ENCODE data around the gene SAXO2. TPM values are rescaled to one million over a fixed set of nuclear protein-coding genes. Genes with fewer than 3 reads are reported as not detected.

SAXO2 gene
- total RNA-seq, 5 donors from 2014 or later (not counting 1 experiment from before 2014, with no cell fraction given) = 0.56 to 19.6 (median 2.1) TPM

DNA sequence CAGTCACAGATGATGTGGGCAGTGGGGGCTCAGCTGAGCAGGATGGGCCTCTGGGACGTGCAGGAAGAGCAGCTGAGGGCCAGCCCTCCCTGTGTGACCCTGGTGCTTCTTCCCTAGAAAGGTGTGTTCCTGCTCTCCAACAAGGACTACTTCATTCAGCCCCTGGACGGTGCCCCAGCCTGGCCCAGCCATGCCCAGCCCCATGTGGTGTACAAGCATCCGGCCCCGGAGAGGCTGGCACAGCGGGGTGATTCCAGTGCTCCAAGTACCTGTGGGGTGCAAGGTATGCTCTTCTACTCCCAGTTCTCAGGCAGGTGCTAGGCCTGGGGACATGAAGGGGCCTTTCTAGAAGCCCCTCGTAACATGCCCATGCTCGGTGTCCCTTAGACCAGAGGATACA lies 38.3 kb downstream of the SAXO2 start:
- ATAC-seq (replicated peaks in 1 of 4) (no peak), DNase-seq (peak in 1 of 35 experiments; percentile 11)
- WGBS (ENCODE audit: insufficient coverage) = 95% methylated on average over 7 of the region's 7 CpGs
- ChIA-PET POLR2A (no interaction called here), CTCF (no interaction called here)
- Mint-ChIP-seq H3K4me1 (peaks cover 22 to 42% (median 30%) of the 10 kb centered on the region in 3 donors), H3K27me3 (no peaks in the 10 kb centered on the region), H3K36me3 (no peaks in the 10 kb centered on the region), H3K27ac (no peak overlapping the region), H3K9me3 (no peaks in the 10 kb centered on the region), H3K4me3 (no peak overlapping the region)
- Histone ChIP-seq H3K9me3 (no peaks in the 10 kb centered on the region), H3K36me3 (ENCODE audit: control insufficient read depth in 2 of 2, extremely low read depth in 1 of 2, insufficient read depth in 1 of 2, low read length in 1 of 2) (peaks cover 0 to 2% of the 10 kb centered on the region in 2 donors), H3K27me3 (replicated peaks in 1 of 2; ENCODE audit: control insufficient read depth in 2 of 2, extremely low read depth in 1 of 2, insufficient read depth in 2 of 2, low read length in 1 of 2) (peaks cover 0 to 2% of the 10 kb centered on the region in 2 experiments), H3K4me3 (ENCODE audit: control insufficient read depth in 1 of 2, extremely low read depth in 1 of 2, low read length in 1 of 2) (no peak overlapping the region), H3K4me1 (ENCODE audit: control insufficient read depth in 1 of 2, extremely low read depth in 1 of 2, insufficient read depth in 2 of 2, low read length in 2 of 2) (peaks cover 2 to 16% of the 10 kb centered on the region in 2 experiments), H3K27ac (ENCODE audit: low read length) (no peak overlapping the region)

DNA sequence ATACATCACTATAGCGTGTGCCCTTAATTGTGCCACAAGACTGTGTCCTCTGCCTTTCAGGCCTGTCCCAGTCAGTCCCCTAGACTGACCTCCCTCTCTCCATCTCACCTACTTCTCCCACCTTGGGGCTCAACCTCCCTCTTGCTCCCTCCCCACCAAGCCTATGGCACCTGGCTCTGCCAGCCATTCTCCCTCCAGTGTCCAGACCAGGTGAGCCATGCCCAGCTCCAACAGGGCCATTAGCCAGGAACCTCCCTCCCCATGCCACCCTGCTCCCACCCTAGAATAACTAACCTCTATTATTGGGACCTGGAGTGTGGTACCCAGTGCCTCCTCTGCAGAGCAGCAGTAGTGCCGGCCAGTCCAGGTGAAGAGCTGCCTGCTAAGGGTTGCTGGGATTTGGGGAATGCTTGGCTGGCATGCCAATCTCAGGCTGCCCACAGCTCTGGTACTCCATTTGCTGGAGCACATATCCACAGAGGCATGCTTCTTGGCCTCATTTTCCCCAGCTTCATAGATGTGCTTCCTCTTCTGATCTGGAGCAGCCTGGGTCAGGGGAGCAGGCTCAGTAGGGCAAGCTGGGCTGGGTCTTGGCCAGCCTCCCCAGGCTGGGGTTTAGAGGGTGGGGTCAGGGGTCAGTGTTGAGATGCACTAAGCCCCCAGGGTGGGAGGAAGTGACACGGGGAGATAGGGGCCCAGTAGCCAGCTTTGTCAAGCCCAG lies 38.8 kb downstream of the SAXO2 start:
- CTCF ChIA-PET = no interaction called here

DNA sequence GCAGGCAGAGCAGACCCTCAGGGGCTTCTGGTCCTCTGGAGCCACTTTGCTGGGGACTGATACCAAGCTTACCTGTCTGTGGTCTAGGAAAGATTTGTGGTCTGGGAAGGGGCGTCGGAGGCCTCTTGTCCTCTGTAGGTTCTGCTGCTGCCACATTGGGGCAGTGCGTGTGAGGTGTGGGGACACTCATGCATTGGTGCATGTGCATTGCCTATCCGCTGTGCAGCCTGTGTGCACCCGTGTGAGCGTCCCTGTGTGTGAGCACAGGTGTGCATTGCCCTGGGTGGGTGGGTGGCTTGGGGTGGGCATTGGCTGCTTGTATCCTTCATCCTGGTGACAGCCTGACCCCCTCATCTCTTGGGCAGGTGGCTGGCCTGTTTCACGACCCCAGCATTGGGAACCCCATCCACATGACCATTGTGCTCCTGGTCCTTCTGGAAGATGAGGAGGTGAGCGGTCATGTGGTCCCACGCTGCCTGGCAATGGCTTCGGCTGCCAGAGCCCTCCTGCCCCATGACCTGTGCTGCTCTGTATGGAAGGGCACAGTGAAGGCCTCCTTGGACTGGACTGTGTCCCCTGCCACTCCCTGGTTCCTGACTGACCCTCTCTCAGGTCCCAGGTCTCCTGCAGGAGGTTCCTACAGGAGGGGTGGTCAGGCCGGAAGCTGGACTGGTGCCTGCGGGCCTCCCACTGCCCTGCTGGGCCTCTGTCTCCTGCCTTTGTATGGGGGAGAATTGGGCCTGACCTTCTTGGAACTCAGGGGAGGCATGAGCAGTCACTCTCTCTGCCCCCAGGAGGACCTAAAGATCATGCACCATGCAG lies 41.5 kb downstream of the SAXO2 start:
- H3K27ac Mint-ChIP-seq = no peak overlapping the region
- ATAC-seq (replicated peaks in 1 of 4) (no peak), DNase-seq (no peak)
- ChIA-PET CTCF (interaction anchor here in 1 of 2 donors (0.6 kb wide), 1 partner anchor 37 kb away, joined by 3 read pairs; no protein-coding TSS in a partner anchor), POLR2A (no interaction called here)
- H3K27me3 ChIP-seq (replicated peaks in 1 of 2; ENCODE audit: control insufficient read depth in 2 of 2, extremely low read depth in 1 of 2, insufficient read depth in 2 of 2, low read length in 1 of 2) = peaks cover 0 to 2% of the 10 kb centered on the region in 2 experiments
- H3K9me3 ChIP-seq = no peaks in the 10 kb centered on the region
- no peaks in the 10 kb centered on the region for H3K27me3 Mint-ChIP-seq
- H3K4me1 ChIP-seq (ENCODE audit: control insufficient read depth in 1 of 2, extremely low read depth in 1 of 2, insufficient read depth in 2 of 2, low read length in 2 of 2) = peaks cover 0 to 4% of the 10 kb centered on the region in 2 experiments
- H3K4me3 Mint-ChIP-seq = no peak overlapping the region
- H3K4me1 Mint-ChIP-seq = peaks cover 1 to 19% (median 11%) of the 10 kb centered on the region in 3 donors
- H3K9me3 Mint-ChIP-seq = no peaks in the 10 kb centered on the region
- WGBS (ENCODE audit: insufficient coverage) = 92% methylated on average over 4 of the region's 12 CpGs
- H3K27ac ChIP-seq (ENCODE audit: low read length) = no peak overlapping the region
- no peaks in the 10 kb centered on the region for H3K36me3 Mint-ChIP-seq
- H3K36me3 ChIP-seq (ENCODE audit: control insufficient read depth in 2 of 2, extremely low read depth in 1 of 2, insufficient read depth in 1 of 2, low read length in 1 of 2) = peaks cover 0 to 6% of the 10 kb centered on the region in 2 donors
- H3K4me3 ChIP-seq (ENCODE audit: control insufficient read depth in 1 of 2, extremely low read depth in 1 of 2, low read length in 1 of 2) = no peak overlapping the region

More for the DNA sequence above, 38.8 kb downstream of the SAXO2 start:
- Histone ChIP-seq H3K4me3 (ENCODE audit: control insufficient read depth in 1 of 2, extremely low read depth in 1 of 2, low read length in 1 of 2) (no peak overlapping the region), H3K4me1 (ENCODE audit: control insufficient read depth in 1 of 2, extremely low read depth in 1 of 2, insufficient read depth in 2 of 2, low read length in 2 of 2) (peaks cover 2 to 16% of the 10 kb centered on the region in 2 experiments), H3K36me3 (ENCODE audit: control insufficient read depth in 2 of 2, extremely low read depth in 1 of 2, insufficient read depth in 1 of 2, low read length in 1 of 2) (peaks cover 0 to 2% of the 10 kb centered on the region in 2 donors), H3K9me3 (no peaks in the 10 kb centered on the region), H3K27ac (ENCODE audit: low read length) (no peak overlapping the region), H3K27me3 (replicated peaks in 1 of 2; ENCODE audit: control insufficient read depth in 2 of 2, extremely low read depth in 1 of 2, insufficient read depth in 2 of 2, low read length in 1 of 2) (peaks cover 0 to 2% of the 10 kb centered on the region in 2 experiments)
- Mint-ChIP-seq H3K36me3 (no peaks in the 10 kb centered on the region), H3K27me3 (no peaks in the 10 kb centered on the region), H3K4me3 (no peak overlapping the region), H3K4me1 (peaks cover 22 to 41% (median 30%) of the 10 kb centered on the region in 3 donors), H3K9me3 (no peaks in the 10 kb centered on the region), H3K27ac (no peak overlapping the region)
- peak in 1 of 35 experiments; percentile 0 for DNase-seq
- POLR2A ChIA-PET = no interaction called here
- ATAC-seq (replicated peaks in 1 of 4) = no peak
- WGBS (ENCODE audit: insufficient coverage) = 100% methylated on average over 1 of the region's 3 CpGs

GRCh38 chr15:82304778-82305090 lies 42.1 kb downstream of the SAXO2 start:
- ChIA-PET POLR2A (no interaction called here), CTCF (no interaction called here)
- peaks cover 0 to 2% of the 10 kb centered on the region in 2 experiments for H3K27me3 ChIP-seq (replicated peaks in 1 of 2; ENCODE audit: control insufficient read depth in 2 of 2, extremely low read depth in 1 of 2, insufficient read depth in 2 of 2, low read length in 1 of 2)
- H3K4me3 ChIP-seq (ENCODE audit: control insufficient read depth in 1 of 2, extremely low read depth in 1 of 2, low read length in 1 of 2) = no peak overlapping the region
- DNase-seq = peak in 1 of 35 experiments; percentile 6
- no peaks in the 10 kb centered on the region for H3K27me3 Mint-ChIP-seq
- H3K27ac Mint-ChIP-seq = no peak overlapping the region
- no peaks in the 10 kb centered on the region for H3K9me3 Mint-ChIP-seq
- H3K27ac ChIP-seq (ENCODE audit: low read length) = no peak overlapping the region
- no peaks in the 10 kb centered on the region for H3K36me3 Mint-ChIP-seq
- no peaks in the 10 kb centered on the region for H3K9me3 ChIP-seq
- peaks cover 0 to 4% of the 10 kb centered on the region in 2 experiments for H3K4me1 ChIP-seq (ENCODE audit: control insufficient read depth in 1 of 2, extremely low read depth in 1 of 2, insufficient read depth in 2 of 2, low read length in 2 of 2)
- no peak overlapping the region for H3K4me3 Mint-ChIP-seq
- H3K36me3 ChIP-seq (ENCODE audit: control insufficient read depth in 2 of 2, extremely low read depth in 1 of 2, insufficient read depth in 1 of 2, low read length in 1 of 2) = peaks cover 0 to 6% of the 10 kb centered on the region in 2 donors
- WGBS (ENCODE audit: insufficient coverage) = 70% methylated on average over 1 of the region's 4 CpGs
- ATAC-seq (replicated peaks in 1 of 4) = no peak
- peaks cover 0 to 16% (median 11%) of the 10 kb centered on the region in 3 donors for H3K4me1 Mint-ChIP-seq

GRCh38 chr15:82305621-82306048 lies 43.0 kb downstream of the SAXO2 start:
- DNase-seq (peak in 1 of 35 experiments; percentile 3), ATAC-seq (replicated peaks in 1 of 4) (no peak)
- H3K4me1 Mint-ChIP-seq = peaks cover 0 to 14% (median 11%) of the 10 kb centered on the region in 3 donors
- Histone ChIP-seq H3K27ac (ENCODE audit: low read length) (no peak overlapping the region), H3K4me3 (ENCODE audit: control insufficient read depth in 1 of 2, extremely low read depth in 1 of 2, low read length in 1 of 2) (no peak overlapping the region), H3K36me3 (ENCODE audit: control insufficient read depth in 2 of 2, extremely low read depth in 1 of 2, insufficient read depth in 1 of 2, low read length in 1 of 2) (peaks cover 0 to 6% of the 10 kb centered on the region in 2 donors), H3K9me3 (no peaks in the 10 kb centered on the region), H3K4me1 (ENCODE audit: control insufficient read depth in 1 of 2, extremely low read depth in 1 of 2, insufficient read depth in 2 of 2, low read length in 2 of 2) (peaks cover 0 to 4% of the 10 kb centered on the region in 2 experiments), H3K27me3 (replicated peaks in 1 of 2; ENCODE audit: control insufficient read depth in 2 of 2, extremely low read depth in 1 of 2, insufficient read depth in 2 of 2, low read length in 1 of 2) (peaks cover 0 to 2% of the 10 kb centered on the region in 2 experiments)
- H3K27me3 Mint-ChIP-seq = no peaks in the 10 kb centered on the region
- POLR2A ChIA-PET = no interaction called here
- H3K27ac Mint-ChIP-seq = no peak overlapping the region
- no peak overlapping the region for H3K4me3 Mint-ChIP-seq
- peaks cover 0 to 5% (median 4%) of the 10 kb centered on the region in 3 donors for H3K9me3 Mint-ChIP-seq
- whole genome bisulfite sequencing (ENCODE audit: insufficient coverage) = 95% methylated on average over 5 of the region's 7 CpGs
- CTCF ChIA-PET = no interaction called here
- peaks cover 5% of the 10 kb centered on the region for H3K36me3 Mint-ChIP-seq

DNA sequence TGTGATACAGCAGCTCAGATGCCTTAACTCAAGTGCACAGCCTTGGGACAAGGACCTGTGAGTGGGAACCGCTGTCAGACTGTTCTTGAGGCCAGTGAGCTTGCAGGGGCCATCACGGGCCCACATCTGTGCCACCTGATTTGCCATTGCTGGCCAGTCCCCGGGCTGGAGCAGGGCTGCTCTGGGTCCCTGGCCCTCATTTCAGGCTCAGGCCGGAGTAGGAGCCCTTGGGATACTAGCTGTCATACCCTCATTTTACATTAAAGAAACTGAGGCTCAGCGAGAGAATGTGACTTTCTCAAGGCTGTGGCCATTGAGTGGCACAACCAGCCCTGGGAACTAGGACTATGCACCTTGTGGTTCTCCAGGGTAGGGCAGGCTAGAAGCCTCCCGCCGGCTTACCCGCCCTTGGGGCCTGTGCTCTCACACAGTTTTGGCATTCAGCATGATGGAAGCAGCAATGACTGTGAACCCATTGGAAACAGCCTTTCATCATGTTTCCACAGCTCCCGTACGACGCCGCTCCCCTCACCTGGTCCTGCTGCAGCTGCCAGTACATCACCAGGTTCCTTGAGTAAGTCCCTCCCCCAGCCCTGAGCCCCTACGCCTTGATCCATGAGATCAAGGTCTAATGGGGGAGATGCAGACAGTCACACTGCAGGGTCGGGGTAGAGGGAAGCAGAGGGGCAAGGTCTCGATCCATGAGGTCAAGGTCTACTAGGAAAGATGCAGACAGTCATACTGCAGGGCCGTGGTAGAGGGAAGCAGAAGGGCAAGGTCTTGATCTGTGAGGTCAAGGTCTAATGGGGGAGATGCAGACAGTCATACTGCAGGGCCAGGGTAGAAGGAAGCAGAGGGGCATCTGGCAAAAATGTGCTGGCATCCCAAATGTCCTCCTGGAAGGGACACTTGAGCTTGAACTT lies 44.4 kb downstream of the SAXO2 start:
- peaks cover 0 to 6% (median 6%) of the 10 kb centered on the region in 3 donors for H3K9me3 Mint-ChIP-seq
- Histone ChIP-seq H3K4me3 (ENCODE audit: control insufficient read depth in 1 of 2, extremely low read depth in 1 of 2, low read length in 1 of 2) (no peak overlapping the region), H3K4me1 (ENCODE audit: control insufficient read depth in 1 of 2, extremely low read depth in 1 of 2, insufficient read depth in 2 of 2, low read length in 2 of 2) (peaks cover 0 to 4% of the 10 kb centered on the region in 2 experiments), H3K9me3 (no peaks in the 10 kb centered on the region), H3K27ac (ENCODE audit: low read length) (no peak overlapping the region), H3K27me3 (replicated peaks in 1 of 2; ENCODE audit: control insufficient read depth in 2 of 2, extremely low read depth in 1 of 2, insufficient read depth in 2 of 2, low read length in 1 of 2) (peaks cover 0 to 2% of the 10 kb centered on the region in 2 experiments), H3K36me3 (ENCODE audit: control insufficient read depth in 2 of 2, extremely low read depth in 1 of 2, insufficient read depth in 1 of 2, low read length in 1 of 2) (peaks cover 0 to 6% of the 10 kb centered on the region in 2 donors)
- 93% methylated on average over 14 of the region's 16 CpGs for WGBS (ENCODE audit: insufficient coverage)
- H3K27ac Mint-ChIP-seq = no peak overlapping the region
- no peaks in the 10 kb centered on the region for H3K27me3 Mint-ChIP-seq
- H3K4me1 Mint-ChIP-seq = peaks cover 0 to 11% (median 10%) of the 10 kb centered on the region in 3 donors
- CTCF ChIA-PET = no interaction called here
- ATAC-seq (replicated peaks in 1 of 4) = no peak
- POLR2A ChIA-PET = no interaction called here
- no peak overlapping the region for H3K4me3 Mint-ChIP-seq
- peaks cover 5% of the 10 kb centered on the region for H3K36me3 Mint-ChIP-seq
- peak in 1 of 35 experiments; percentile 9 for DNase-seq
